ENCODE measurements around the gene AVPR2.
A peak's percentile ranks its signal among the peaks of the same experiment; 100 is the strongest.

The AVPR2 gene

GRCh38 chrX:153921070-153921469 is 16.6 kb downstream of the AVPR2 start:
- DNase-seq: peak; percentile 42

- peak; percentile 60 for DNase-seq
These were observed 17.3 kb downstream of the AVPR2 start for GRCh38 chrX:153921511-153922446.

DNA sequence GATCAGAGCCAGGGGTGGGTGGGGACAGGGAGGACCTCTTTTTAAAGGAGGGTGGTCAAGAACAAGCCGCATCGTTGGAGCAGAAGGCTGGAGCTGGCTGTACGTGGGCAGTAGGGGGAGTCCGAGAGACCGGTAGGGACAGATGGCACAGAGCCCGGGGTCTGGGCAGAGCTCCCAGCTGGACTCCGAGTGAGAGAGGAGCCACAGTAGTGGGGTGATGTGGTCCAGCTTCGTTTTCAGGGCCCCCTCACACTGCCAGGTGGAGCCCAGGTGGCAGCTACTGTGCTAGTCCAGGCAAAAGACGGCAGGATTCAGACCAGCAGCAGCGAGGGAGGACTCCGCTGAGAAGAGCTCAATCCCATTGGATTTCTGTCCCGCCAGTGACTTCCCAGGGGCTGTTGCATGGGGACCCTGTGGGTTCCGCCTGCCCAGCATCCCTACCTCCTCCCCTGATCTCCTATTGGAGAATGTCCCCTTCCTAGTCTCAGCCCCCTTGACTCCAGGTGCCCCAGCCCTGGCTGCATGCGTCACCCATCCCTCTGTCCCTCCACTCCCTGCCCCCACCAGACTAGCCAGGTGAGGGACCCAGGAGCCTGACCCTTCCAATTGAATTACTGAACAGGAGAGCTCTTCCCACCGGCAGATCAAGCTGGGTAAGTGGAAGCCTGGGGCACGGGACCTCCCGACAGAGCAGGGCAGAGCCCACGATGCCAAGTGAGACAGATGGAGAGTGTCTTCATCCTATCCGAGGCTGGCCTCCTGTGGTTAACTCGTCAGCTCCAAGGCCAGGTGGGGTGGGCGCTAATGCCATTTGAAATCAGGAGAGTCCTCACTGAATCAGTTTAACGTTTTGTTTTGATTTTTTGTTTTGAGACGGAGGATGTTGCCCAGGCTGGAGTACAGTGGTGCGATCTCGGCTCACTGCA is 18.7 kb downstream of the AVPR2 start:
- peak; percentile 47 for DNase-seq

GRCh38 chrX:153924149-153924861 is 19.8 kb downstream of the AVPR2 start:
- DNase-seq: no peak

DNA sequence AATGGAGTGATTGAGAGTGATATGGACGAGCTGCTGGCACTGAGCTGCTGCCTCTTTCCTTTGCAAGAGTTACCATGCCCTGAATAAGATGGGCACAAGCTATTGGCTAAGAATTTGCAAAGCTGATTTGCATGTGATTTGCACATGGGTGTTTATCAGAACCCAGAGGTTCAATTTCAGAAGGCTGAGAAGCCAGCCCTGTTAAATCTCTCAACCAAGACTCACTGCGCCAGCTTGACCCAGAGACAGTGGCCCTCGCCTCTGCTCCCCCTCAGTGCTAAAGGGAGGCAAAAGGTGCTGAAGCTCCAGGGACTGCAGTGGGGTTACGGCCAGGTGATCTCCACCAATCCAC is 20.9 kb downstream of the AVPR2 start:
- no peak for DNase-seq

- no peak for DNase-seq
These were observed 21.5 kb downstream of the AVPR2 start, which contains the start of gene ARHGAP4 for GRCh38 chrX:153925739-153926551. TSS of gene ARHGAP4 (minus strand) at chrX:153926264. CDS start at chrX:153926202, 62 bp downstream.

DNA sequence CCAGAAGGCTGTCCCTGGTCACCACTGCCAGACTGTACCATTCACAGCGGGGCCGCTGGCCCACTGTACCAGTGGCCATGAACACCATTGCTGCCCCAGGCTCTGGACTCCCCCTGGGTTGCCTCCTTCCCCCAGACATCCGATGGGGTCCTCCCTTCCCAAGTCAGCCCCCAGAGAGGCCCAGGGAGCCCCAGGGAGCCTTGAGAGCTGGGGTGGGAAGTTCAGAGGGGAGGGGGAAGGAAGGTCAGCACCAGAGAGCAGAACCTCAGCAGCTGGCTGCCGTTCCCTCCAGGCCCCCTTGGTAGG is 22.0 kb downstream of the AVPR2 start:
- DNase-seq: no peak

DNA sequence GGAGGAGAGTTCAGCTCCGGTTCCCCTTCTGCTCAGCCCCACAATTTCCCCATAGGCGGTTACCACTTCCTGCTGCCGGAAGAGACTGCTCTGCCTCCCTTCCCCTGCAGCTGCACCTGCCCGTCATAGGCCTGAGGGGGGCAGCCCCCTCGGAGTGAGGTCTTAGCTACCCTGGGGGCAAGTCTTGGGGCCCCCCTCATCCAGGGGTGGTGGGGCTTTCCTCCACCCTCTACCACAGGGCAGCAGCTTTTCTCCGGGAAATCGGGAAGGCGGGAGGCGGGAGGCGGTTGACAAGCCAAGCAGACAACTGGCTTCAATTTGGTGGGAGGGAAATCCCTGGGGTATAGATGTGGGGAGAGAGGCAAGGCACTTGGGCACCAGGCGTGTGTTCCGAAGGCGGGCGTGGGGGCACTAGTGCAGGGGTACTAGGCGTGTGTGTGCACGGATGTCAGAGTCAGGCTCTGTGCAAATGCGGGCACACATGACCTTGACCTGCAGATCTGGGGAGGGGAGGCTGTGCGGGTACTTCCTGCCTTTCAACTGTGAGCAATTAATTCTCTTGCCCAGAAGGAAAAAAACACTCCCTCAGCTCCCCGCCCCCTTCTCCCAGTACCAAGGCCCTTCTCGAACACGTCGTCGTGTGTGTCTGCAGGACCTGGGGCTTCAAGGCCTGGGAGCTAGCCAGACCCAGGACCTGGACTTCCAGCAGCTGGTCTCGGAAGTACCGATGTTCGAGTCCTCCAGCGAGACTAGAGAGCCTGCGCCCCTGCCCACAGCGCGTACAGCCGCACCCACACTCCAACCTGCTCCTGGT is 22.6 kb downstream of the AVPR2 start:
- peak; percentile 64 for DNase-seq

GRCh38 chrX:153927672-153927921 is 23.1 kb downstream of the AVPR2 start:
- peak; percentile 62 for DNase-seq

DNA sequence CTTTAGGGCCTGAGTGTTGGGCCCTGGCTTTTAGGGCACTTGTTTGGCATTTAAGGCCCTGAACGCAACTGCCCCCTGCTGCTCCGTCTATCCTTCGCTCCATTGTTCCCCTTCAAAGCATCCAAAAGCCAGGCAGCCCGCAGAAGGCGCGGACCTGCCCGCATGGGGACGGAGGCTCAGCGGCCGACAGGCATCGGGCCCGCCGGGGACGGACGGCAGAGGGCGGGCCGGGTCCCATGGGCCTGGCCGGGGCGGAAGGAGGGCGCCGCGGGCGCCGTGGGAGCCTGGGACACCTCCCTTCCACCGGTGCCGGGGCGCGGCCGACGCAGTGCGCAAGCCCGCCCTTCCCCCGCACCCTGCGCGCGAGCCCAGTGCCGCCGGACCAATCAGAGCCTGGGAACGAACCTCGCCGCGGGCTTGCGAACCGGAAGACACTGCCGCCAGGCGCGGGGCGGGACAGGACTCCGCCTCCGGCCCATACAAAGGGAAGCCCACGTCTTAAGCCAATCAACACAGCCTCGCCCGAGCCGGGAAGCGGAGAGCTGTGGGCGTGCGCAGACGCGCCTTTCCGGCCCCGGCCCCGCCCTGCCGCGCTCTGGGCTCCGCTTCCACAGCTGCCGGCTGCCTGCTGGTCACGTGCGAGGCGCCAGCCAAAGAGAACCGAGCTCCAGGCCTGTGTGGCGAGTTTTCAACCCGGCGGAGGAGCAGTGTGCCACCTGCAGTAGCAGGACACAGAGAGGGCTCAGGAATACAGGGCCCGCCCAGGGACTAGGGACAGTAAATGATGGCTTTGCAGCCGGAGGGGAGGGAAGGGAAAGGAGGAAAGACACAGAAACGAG is 23.7 kb downstream of the AVPR2 start:
- peak; percentile 94 for DNase-seq

- DNase-seq: no peak
These were observed 24.4 kb downstream of the AVPR2 start for GRCh38 chrX:153928846-153929245.

DNA sequence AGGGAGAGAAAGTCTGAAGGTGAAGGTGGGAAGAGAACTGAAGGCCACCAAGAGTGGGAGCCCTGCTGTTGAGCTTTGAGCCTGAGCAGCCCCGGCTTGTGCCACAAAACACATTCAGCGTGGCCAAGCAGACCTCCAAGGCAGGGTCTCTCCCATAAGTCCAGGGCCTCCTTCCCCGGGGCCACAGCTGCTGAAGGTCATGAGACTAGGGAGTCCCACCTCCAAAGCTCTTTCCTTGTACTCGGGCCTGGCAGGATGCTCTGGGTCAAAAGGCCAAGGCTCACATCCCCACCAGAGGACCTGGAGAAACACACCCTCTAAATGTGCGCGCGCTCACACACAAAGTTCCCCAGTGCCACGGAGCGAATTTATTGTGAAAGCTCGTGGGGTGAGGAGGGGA is 25.1 kb downstream of the AVPR2 start:
- DNase-seq: no peak

DNA sequence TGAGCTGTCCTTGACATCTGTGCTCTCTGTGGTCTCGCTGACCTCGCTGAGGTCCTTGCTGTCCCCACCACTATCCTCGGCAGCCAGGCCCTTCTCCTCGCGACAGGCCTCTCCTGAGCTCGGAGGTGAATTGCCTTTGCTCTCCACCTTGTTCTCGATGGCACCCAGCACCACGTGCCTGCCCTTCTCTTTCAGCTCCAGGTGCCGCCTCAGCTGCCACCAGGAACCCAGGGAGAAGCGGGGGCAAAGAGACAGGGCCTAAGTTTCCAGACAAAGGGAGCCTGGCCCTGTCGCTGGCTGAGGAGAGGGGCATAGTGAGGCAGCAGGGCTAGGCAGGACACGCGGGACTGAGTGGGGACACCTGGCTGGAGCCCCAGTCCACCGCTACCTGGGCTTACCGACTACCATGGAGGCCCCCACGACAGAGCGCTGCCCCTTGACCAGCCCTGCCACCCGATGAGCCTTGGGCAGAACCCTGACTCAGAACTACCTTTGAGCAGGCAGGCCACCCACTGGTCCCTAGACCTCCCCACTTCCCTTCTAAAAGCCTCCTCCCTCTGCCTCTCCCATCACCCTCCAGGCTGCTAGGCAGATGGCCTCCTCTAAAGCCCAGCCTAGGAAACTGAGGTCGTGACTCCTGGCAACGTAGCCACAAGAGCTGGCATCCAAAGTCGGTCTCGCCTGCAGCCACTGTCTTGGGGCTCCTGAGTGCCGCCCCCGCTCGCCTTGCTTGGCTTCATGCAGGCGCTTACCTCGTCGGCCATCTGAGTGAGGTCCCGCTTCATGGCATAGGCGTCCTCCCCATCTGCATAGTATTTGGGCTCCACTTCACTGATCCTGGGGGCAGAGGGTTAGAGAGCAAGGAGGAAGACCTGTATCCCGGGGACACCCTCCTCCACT is 25.8 kb downstream of the AVPR2 start:
- no peak for DNase-seq

DNA sequence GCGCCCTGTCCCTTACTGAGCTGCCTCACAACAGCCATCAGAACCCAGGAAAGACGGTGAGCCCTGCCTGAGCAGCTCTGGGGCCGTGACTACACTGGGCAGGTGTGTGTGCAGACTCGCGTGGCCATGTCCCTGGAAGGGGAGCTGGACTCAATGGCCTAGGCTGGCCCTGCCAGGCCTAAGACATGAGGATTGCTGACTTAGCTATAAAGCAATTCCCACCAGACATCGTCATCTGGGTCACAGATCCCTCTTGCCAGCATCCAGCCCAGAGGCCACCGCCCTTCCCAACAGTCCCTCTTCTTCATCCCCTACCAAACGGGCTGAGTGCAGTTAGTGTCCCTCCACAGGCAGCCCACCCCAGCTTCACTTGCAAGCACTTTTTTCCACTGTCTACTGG is 26.7 kb downstream of the AVPR2 start:
- no peak for DNase-seq

DNA sequence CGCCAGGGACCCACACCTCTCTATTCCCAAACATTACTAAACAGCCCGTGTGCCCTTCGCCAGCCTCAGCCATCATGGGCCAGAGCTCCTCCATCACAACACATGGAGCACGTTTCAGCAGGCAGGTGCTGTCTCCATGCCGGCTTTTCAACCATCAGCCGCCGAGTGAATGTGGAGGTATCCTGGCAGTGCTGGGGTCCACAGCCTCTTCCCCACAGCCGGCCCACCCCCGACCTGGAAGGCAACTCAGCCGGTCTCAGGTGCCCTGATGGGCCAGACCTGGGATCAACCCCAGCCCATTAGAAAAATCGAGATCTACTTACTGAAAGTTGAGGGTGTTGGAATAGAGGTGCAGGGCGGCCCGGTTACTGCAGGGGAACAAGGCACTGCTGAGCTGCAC is 27.3 kb downstream of the AVPR2 start:
- DNase-seq: no peak

DNA sequence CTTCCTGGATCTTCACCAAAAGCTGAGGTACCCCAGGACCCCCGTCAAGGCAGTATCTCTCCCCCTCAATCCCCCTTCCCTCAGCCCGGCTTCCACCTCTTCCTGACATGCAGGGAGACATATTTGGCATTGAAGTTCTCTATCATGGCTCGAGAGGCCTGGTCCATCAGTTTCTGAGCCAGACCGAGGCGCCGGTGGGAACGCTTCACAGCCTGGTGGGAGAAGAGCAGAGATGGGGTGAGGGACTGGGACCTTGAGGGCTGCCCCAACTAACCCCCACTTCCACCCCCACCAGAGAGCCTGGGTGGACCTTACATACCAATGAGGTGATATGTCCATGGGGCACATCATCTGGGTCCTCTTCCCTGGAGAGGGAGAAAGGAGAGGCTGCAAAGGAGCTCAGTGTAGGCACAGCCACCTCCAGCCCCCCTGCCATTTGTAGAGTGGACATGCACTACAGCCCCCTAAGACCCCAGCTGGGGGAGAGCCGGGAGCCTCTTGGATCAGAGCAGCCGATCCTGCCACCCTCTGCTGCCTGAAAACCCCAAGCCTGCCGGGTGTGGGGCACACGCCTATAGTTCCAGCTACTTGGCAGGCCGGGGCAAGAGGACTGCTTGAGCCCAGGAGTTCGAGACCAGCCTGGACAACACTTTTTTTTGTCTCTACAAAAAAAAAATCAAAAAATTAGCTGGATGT is 27.9 kb downstream of the AVPR2 start:
- DNase-seq: no peak

DNA sequence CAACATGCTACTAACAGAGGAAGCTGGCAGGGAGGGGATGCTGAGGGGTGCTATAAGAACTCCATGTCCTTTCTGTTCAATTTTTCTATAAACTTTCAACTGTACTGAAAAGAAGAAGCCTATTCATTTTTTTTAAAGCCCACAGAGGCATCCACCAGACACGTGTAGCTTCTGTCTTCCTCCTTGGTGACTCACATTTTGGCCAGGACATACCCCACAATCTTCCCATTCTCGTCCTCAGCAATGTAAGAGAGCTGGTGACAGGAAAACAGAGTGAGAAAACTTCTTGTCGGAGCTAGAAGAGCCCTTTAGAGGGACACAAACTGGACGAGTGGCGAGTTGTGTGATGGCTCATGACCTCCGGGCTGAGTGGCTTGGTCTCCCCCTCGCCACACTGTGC is 29.3 kb downstream of the AVPR2 start:
- DNase-seq: no peak

GRCh38 chrX:153934148-153934761 is 29.8 kb downstream of the AVPR2 start:
- no peak for DNase-seq
